Trophoblast cell (in vitro differentiated cells and primary cell): ENCODE measurements around the gene CUL4A.

Experiments used
- DNase-seq, 2 donors: peaks; one replicate each; pipeline ENCODE4 v3.0.0-alpha.2; 2016
- H2AFZ ChIP-seq: 2 replicates; pipeline ENCODE4 v1.6.1; 2013; ENCODE audit warnings: low read length, moderate library complexity, mild to moderate bottlenecking; ENCODE audit not compliant: insufficient read depth, poor library complexity
- H2AK5ac ChIP-seq: 2 replicates; pipeline ENCODE4 v1.6.1; 2013; ENCODE audit warnings: mild to moderate bottlenecking, low read length
- H2BK120ac ChIP-seq: 2 replicates; pipeline ENCODE4 v1.6.1; 2013; ENCODE audit warnings: low read length, mild to moderate bottlenecking, moderate library complexity; ENCODE audit not compliant: insufficient read depth, poor library complexity
- H2BK12ac ChIP-seq: 2 replicates; pipeline ENCODE4 v1.6.1; 2013; ENCODE audit warnings: mild to moderate bottlenecking, low read length, moderate library complexity
- H2BK5ac ChIP-seq: 2 replicates; pipeline ENCODE4 v1.6.1; 2013; ENCODE audit warnings: low read length, low read depth, moderate library complexity, mild to moderate bottlenecking; ENCODE audit not compliant: poor library complexity
- H3K14ac ChIP-seq: 2 replicates; pipeline ENCODE4 v1.6.1; 2013; ENCODE audit warnings: mild to moderate bottlenecking, low read length
- H3K18ac ChIP-seq: 2 replicates; pipeline ENCODE4 v1.6.1; 2013; ENCODE audit warnings: mild to moderate bottlenecking, low read length
- H3K23ac ChIP-seq: 2 replicates; pipeline ENCODE4 v1.6.1; 2013; ENCODE audit warnings: low read length
- H3K27ac ChIP-seq: 2 replicates; pipeline ENCODE4 v1.5.1; 2013; ENCODE audit warnings: low read depth, mild to moderate bottlenecking, inconsistent platforms, low read length, moderate library complexity
- H3K27me3 ChIP-seq: 2 replicates; pipeline ENCODE4 v1.6.1; 2013; ENCODE audit warnings: inconsistent platforms, mild to moderate bottlenecking, low read length, moderate library complexity; ENCODE audit not compliant: insufficient read depth
- H3K36me3 ChIP-seq, 2 experiments: 1 replicate in 1 of 2; 2 replicates in 1 of 2; pipeline ENCODE4 v1.6.1; 2013; ENCODE audit warnings: low read length in 2 of 2, mild to moderate bottlenecking in 2 of 2, moderate library complexity in 1 of 2; ENCODE audit not compliant: insufficient read depth in 2 of 2, control insufficient read depth in 1 of 2
- H3K4ac ChIP-seq: 2 replicates; pipeline ENCODE4 v1.6.1; 2013; ENCODE audit warnings: low read depth, mild to moderate bottlenecking, low read length, moderate library complexity
- H3K4me1 ChIP-seq, 2 experiments: 1 replicate in 1 of 2; 2 replicates in 1 of 2; pipeline ENCODE4 v1.6.1; 2013; ENCODE audit warnings: low read length in 2 of 2, mild to moderate bottlenecking in 2 of 2, moderate library complexity in 1 of 2; ENCODE audit not compliant: insufficient read depth in 2 of 2, control insufficient read depth in 1 of 2
- H3K4me2 ChIP-seq: 2 replicates; pipeline ENCODE4 v1.6.1; 2013; ENCODE audit warnings: inconsistent platforms, mild to moderate bottlenecking, low read length, moderate library complexity
- H3K4me3 ChIP-seq: 2 replicates; pipeline ENCODE4 v1.5.1; 2013; ENCODE audit warnings: mild to moderate bottlenecking, low read depth, low read length, inconsistent platforms
- H3K79me1 ChIP-seq: one replicate; pipeline ENCODE4 v1.6.1; 2013; ENCODE audit warnings: low read length
- H3K79me2 ChIP-seq: 2 replicates; pipeline ENCODE4 v1.6.1; 2013; ENCODE audit warnings: low read length, mild to moderate bottlenecking; ENCODE audit not compliant: control insufficient read depth, insufficient read depth, poor library complexity
- H3K9ac ChIP-seq: 2 replicates; pipeline ENCODE4 v1.6.1; 2013; ENCODE audit warnings: mild to moderate bottlenecking, low read length
- H3K9me3 ChIP-seq: 2 replicates; pipeline ENCODE4 v1.6.1; 2013; ENCODE audit warnings: low read depth, mild to moderate bottlenecking, control low read depth, inconsistent platforms, low read length; ENCODE audit not compliant: insufficient read depth
- H4K12ac ChIP-seq: 2 replicates; pipeline ENCODE4 v1.6.1; 2013; ENCODE audit warnings: low read depth, mild to moderate bottlenecking, low read length, moderate library complexity
- H4K8ac ChIP-seq: 2 replicates; pipeline ENCODE4 v1.6.1; 2013; ENCODE audit warnings: low read depth, mild to moderate bottlenecking, low read length, moderate library complexity
- H4K91ac ChIP-seq: one replicate; pipeline ENCODE4 v1.6.1; 2013; ENCODE audit warnings: low read depth, mild to moderate bottlenecking, low read length, moderate library complexity
- whole genome bisulfite sequencing: extraction: QIAGEN DNeasy Blood & Tissue Kit; methylation state at CpG from one replicate; pipeline ENCODE4 v1.1.7; 2013; ENCODE audit warnings: missing lambda C conversion rate; ENCODE audit not compliant: insufficient read length, insufficient coverage; ENCODE audit errors: extremely low coverage; 5-methylcytosine and 5-hydroxymethylcytosine counted together

The CUL4A gene

GRCh38 chr13:113192279-113192678, 17.1 kb upstream of the CUL4A start:
- Histone ChIP-seq H3K23ac (no peak overlapping the region), H4K8ac (no peak overlapping the region), H3K4me1 (peaks cover 0 to under 1% of the 10 kb centered on the region in 2 experiments), H3K27ac (no peak overlapping the region), H3K14ac (no peak overlapping the region), H3K4me2 (no peak overlapping the region), H3K18ac (no peak overlapping the region), H3K9ac (no peak overlapping the region), H3K27me3 (no peaks in the 10 kb centered on the region), H3K36me3 (peaks cover 25 to 43% of the 10 kb centered on the region in 2 experiments), H2AFZ (no peak overlapping the region), H3K4me3 (no peak overlapping the region), H3K4ac (no peak overlapping the region), H2BK5ac (no peak overlapping the region), H3K79me2 (no peaks in the 10 kb centered on the region), H4K91ac (no peak overlapping the region), H2AK5ac (no peak overlapping the region), H4K12ac (no peak overlapping the region), H2BK120ac (no peak overlapping the region), H3K79me1 (no peaks in the 10 kb centered on the region), H2BK12ac (no peak overlapping the region), H3K9me3 (no peaks in the 10 kb centered on the region)
- DNase-seq, result no peak
- WGBS, result no CpG with 5 or more reads among the region's 4 CpGs

DNA sequence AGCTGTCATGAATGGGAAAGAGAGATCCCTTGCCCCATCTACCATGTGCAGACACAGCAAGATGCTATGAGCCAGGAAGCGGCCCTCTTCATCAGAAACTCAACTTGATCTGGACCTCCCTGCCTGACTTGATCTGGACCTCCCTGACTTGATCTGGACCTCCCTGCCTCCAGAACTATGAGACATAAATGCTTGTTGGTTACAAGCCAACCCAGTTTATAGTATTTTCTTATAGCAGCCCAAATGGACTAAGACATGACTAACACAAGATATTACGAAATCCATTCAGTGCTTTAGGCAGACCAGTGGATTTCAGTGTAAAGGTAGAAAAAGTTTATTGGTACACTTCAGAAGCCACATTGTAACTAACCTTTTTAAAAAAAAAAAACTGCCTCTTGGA, 16.5 kb upstream of the CUL4A start:
- no peak for DNase-seq
- Histone ChIP-seq H3K4me1 (no peaks in the 10 kb centered on the region), H3K9ac (no peak overlapping the region), H3K79me2 (no peaks in the 10 kb centered on the region), H3K27me3 (no peaks in the 10 kb centered on the region), H3K36me3 (peaks cover 25 to 45% of the 10 kb centered on the region in 2 experiments), H3K4me3 (no peak overlapping the region), H2BK12ac (no peak overlapping the region), H4K12ac (no peak overlapping the region), H3K27ac (no peak overlapping the region), H4K91ac (no peak overlapping the region), H2AFZ (no peak overlapping the region), H3K18ac (no peak overlapping the region), H2BK5ac (no peak overlapping the region), H3K4ac (no peak overlapping the region), H3K23ac (no peak overlapping the region), H2AK5ac (no peak overlapping the region), H4K8ac (no peak overlapping the region), H3K9me3 (no peaks in the 10 kb centered on the region), H2BK120ac (no peak overlapping the region), H3K14ac (no peak overlapping the region), H3K4me2 (no peak overlapping the region), H3K79me1 (no peaks in the 10 kb centered on the region)
- WGBS, result no CpG with 5 or more reads among the region's 2 CpGs

DNA sequence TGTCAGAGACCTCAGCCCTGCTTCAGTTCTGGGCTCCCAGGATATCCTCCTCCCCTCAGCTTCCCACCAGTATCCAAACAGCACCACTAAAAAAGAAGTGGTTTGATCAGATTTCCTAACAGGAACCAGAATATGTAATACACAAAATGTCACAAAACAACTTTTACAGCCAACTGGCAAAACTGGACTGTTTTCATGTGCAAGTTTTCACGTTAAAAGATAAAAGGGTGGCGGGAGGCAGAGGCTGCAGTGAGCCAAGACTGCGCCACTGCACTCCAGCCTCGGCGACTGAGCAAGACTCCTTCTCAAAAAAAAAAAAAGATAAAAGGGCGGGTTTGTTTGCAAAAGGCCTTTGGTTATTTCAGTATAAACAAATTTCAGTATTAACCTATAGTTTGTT, 14.1 kb upstream of the CUL4A start:
- no peak for DNase-seq
- Histone ChIP-seq H3K4me3 (no peak overlapping the region), H2BK120ac (no peak overlapping the region), H3K18ac (no peak overlapping the region), H2AFZ (no peak overlapping the region), H3K14ac (no peak overlapping the region), H3K27ac (no peak overlapping the region), H2AK5ac (no peak overlapping the region), H4K8ac (no peak overlapping the region), H3K23ac (no peak overlapping the region), H3K9me3 (no peaks in the 10 kb centered on the region), H3K9ac (no peak overlapping the region), H2BK5ac (no peak overlapping the region), H3K4me2 (no peak overlapping the region), H3K4me1 (no peaks in the 10 kb centered on the region), H4K91ac (no peak overlapping the region), H4K12ac (no peak overlapping the region), H3K79me1 (no peaks in the 10 kb centered on the region), H3K27me3 (no peaks in the 10 kb centered on the region), H3K79me2 (no peaks in the 10 kb centered on the region), H3K36me3 (peaks cover 23 to 36% of the 10 kb centered on the region in 2 experiments), H2BK12ac (no peak overlapping the region), H3K4ac (no peak overlapping the region)
- no CpG with 5 or more reads among the region's 6 CpGs for WGBS

GRCh38 chr13:113196970-113197737, 12.3 kb upstream of the CUL4A start:
- Histone ChIP-seq H3K27me3 (no peaks in the 10 kb centered on the region), H3K4ac (no peak overlapping the region), H3K36me3 (peaks cover 23 to 32% of the 10 kb centered on the region in 2 experiments), H2BK12ac (no peak overlapping the region), H3K23ac (no peak overlapping the region), H3K4me2 (no peak overlapping the region), H3K9ac (no peak overlapping the region), H4K91ac (no peak overlapping the region), H3K79me2 (no peaks in the 10 kb centered on the region), H4K8ac (no peak overlapping the region), H3K18ac (no peak overlapping the region), H3K9me3 (no peaks in the 10 kb centered on the region), H3K27ac (no peak overlapping the region), H4K12ac (no peak overlapping the region), H2AFZ (no peak overlapping the region), H3K4me1 (no peaks in the 10 kb centered on the region), H2BK5ac (no peak overlapping the region), H3K4me3 (no peak overlapping the region), H3K79me1 (no peaks in the 10 kb centered on the region), H2BK120ac (no peak overlapping the region), H3K14ac (no peak overlapping the region), H2AK5ac (no peak overlapping the region)
- DNase-seq, result no peak
- no CpG with 5 or more reads among the region's 9 CpGs for WGBS
